Measurements from ENCODE around the gene SCRN3. TPM values are rescaled to one million over a fixed set of nuclear protein-coding genes. Genes with fewer than 3 reads are reported as not detected.
A peak's percentile ranks its signal among the peaks of the same experiment; 100 is the strongest.
"Not testable (repeated sequence)": the region's sequence is repeated elsewhere in the genome, so short reads cannot be mapped to it uniquely, and the experiment has no call there.

The SCRN3 gene, protein sequence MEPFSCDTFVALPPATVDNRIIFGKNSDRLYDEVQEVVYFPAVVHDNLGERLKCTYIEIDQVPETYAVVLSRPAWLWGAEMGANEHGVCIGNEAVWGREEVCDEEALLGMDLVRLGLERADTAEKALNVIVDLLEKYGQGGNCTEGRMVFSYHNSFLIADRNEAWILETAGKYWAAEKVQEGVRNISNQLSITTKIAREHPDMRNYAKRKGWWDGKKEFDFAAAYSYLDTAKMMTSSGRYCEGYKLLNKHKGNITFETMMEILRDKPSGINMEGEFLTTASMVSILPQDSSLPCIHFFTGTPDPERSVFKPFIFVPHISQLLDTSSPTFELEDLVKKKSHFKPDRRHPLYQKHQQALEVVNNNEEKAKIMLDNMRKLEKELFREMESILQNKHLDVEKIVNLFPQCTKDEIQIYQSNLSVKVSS
- 25.0 TPM for polyA plus RNA-seq (2013, experiment 1 of 2; ENCODE audit: insufficient read length)
- polyA plus RNA-seq (2013, experiment 2 of 2; ENCODE audit: insufficient read length), result 19.8 TPM

DNA sequence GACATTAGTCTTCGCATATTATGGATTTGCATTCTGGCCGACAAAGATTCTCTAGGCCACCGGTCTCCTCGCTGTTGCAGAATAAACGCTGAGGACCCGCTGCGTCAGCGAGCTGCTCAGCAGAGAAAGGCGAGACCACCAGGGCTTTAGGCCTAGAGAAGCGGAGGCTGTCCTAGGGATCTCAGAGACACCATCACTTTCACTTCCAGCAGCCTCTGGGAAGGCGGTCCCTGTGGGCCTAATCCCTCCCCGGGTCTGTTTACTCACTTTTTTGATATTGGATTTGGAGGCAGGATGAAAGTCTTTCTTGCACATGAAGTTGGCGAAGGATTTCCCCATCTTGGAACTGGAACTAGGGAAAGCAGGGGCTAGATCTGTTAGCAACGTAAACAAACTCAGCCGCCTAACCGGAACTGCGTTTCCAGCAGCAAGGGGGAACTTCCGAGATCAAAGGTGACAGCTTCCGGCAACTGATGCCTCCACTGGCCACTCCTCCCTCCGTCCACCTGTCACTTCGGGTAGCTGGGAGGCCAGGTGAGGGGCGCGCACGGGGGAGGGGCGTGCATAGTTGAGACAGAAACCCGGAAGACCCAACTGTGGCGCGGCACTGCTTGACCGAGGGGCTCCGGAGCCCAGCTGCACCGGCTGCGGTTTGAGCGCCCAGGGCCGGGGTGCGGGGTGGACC lies at the start of gene SCRN3:
SCRN3 (plus strand) TSS at position 447 of the 685 bp plus-strand sequence. CDS start 2,554 bp downstream, outside the sequence.
- peak; percentile 64 for DNase-seq

DNA sequence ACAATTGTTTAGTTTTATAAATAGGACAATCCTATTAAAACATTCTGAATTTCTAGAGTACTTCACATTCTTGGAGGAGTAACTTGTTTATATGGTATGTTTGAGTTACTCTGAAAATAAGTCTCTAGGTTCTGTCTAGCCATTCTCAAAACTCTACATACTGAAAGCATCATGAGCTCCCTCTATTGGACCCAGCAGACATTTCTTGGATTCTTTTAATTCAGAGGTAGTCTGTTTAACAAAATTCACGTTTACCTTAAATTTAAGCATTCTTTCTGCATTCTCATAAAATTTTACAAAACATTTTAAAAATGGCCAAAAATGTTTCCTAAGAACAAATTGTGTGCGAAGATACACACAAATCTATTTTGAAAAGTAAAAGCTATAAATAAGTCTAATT lies 45.5 kb upstream of the SCRN3 start:
- DNase-seq, result no peak

DNA sequence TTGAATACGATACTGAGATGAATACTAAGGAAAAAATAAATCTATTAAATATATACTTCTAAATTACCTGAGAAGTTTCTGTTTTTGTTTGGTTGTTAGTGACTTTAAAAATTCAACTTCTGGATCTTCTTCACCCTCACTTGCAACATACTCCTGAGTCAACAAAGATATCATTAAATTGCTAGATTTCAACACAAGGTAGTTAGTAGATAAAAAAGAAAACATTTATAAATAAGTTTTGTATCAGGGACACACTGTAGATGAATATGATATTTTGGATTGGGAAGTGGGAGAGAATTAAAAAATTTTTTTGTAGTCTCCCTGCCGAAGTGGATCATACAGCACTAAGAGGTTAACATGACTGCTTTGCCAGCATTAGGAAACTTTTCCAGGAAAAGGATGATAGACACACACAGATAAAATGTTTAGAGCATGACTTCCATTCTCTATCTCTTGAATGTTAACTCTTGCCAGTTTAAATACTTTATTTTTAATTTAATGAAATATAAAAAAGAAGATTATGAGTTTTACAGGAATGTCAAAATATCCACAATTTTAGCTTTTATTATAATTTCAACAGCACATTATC lies 44.8 kb upstream of the SCRN3 start:
- no peak for DNase-seq

DNA sequence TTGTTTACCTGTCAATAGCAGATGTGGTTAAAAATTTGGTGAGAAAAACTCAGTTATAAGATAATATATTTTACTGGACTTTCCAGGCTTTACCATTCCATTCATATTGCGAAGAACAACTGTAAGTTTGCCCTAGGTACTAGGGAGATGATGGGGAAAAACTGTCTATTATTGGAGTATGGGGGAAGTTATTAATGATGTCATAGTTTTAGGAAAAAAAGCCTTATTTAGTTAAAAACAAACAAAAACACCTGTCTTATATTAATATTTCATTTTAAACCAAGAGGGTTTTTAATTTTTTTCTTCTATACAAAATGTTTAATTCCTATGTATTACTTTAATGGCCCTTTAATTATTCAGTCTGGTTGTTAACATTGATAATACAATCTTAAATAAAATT lies 42.5 kb upstream of the SCRN3 start:
- no peak for DNase-seq

DNA sequence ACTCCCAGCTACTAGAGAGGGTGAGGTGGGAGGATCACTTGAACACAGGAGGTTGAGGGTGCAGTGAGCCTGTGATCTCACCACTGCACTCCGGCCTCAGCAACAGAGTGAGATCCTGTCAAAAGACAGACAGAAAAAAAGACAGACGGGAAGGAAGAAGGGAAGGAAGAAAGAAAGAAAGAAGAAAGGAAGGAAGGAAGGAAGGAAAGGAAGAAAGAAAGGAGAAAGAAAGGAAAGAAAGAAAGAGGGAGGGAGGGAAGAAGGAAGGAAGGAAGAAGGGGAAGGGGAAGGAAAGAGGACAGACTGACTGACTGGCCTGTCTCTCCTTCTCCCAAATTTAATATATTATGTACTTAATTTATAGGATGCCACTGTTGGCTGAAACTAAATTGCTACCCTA lies 39.2 kb upstream of the SCRN3 start:
- no peak for DNase-seq

DNA sequence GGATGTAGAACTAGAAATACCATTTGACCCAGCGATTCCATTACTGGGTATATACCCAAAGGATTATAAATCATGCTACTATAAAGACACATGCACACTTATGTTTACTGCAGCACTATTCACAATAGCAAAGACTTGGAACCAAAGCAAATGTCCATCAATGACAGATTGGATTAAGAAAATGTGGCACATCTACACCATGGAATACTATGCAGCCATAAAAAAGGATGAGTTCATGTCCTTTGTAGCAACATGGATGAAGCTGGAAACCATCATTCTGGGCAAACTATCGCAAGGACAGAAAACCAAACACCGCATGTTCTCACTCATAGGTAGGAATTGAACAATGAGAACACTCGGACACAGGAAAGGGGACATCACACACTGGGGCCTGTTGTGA lies 35.9 kb upstream of the SCRN3 start:
- not testable (repeated sequence) for DNase-seq

DNA sequence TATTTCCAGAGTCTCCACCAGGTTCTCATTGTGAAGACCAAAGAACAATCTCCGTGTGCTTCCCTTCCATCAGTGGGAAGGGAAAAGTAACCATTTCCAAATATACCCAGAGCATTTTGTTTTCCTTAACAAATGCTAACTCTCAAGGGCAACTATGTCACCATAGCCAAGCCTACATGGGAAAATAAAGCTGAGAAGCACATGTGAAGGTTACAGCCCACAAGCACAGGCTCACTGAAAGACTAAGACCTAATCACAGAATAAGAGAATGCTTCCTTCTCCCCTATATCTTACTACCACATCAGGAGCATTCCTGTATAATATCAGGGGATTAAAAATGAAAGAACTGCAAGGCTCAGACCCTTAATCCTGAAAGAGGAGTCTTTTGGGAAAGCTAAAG lies 32.6 kb upstream of the SCRN3 start:
- no peak for DNase-seq

DNA sequence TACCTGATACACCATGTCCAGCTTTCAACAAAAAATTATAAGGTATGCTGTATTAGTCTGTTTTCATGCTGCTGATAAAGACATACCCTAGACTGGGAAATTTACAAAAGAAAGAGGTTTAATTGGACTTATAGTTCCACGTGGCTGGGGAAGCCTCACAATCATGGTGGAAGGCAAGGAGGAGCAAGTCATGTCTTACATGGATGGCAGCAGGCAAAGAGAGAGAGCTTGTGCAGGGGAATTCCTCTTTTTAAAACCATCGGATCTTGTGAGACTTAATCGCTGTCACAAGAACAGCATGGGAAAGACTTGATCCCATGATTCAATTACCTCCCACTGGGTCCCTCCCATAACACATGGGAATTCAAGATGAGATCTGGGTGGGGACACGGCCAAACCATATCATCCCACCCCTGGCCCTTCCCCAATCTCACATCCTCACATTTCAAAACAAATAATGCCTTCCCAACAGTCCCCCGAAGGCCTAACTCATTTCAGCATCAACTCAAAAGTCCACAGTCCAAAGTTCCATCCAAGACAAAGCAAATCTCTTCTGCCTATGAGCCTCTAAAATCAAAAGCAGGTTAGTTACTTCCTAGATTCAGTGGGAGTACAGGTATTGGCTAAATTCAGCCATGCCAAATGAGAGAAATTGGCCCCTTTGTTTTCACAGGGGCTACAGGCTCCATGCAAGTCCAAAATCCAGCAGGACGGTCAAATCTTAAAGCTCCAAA lies 31.9 kb upstream of the SCRN3 start:
- DNase-seq, result not testable (repeated sequence)

DNA sequence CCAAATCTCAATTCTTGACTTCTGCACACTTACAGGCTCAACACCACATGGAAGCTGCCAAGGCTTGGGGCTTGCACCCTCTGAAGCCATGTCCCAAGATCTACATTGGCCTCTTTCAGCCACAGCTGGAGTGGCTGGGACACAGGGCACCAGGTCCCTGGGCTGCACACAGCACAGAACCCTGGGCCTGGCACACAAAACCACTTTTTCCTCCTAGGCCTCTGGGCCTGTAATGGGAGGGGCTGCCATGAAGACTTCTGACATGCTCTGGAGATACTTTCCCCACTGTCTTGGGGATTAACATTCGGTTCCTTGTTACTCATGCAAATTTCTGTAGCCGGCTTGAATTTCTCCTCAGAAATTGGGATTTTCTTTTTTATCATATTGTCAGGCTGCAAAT lies 30.9 kb upstream of the SCRN3 start:
- DNase-seq, result no peak

DNA sequence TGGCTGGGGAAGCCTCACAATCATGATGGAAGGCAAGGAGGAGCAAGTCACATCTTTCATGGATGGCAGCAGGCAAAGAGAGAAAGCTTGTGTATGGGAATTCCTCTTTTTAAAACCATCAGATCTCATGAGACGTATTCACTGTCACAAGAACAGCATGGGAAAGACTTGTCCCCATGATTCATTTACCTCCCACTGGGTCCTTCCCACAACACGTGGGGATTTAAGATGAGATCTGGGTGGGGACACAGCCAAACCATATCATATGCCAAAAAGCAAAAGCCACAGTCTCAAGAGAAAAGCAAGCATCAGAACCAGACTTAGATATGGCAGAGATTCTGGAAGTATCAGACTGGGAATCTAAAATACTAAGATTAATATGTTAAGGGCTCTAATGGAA lies 30.0 kb upstream of the SCRN3 start:
- no peak for DNase-seq

DNA sequence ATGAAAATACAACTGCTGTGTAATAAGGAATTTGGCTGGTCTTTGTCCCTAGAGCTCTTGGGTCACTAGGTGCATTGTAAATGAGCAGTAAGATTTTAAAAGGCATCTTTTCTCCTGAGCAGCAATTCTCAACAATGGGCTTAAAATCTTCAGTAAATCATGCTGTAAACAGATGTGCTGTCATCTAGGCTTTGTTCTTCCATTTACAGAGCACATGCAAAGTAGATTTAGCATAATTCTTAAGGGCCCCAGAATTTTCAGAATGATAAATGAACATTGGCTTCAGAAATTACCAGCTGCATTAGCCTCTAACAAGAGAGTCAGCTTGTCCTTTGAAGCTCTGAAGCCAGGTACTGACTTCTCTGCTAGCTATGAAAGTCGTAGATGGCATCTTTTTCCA lies 26.8 kb upstream of the SCRN3 start:
- DNase-seq, result no peak

DNA sequence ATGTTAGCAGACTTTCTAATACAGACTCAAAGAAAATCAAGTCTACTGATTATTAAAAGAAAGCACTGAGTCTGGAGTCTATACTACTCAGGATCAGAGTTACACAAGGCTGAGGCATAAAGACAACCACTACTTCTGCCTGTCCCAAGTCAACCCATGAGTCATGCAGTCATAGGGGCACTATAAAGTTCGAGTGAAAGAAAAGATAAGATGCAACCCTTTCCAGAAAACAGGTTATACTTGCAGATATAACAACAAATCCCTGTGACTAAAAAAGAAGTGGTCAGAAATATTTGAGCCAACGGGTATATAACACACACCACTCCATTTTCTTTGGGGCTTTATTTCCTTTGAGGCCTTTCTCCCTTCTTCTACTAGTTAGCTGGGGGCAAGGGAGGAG lies 18.6 kb upstream of the SCRN3 start:
- no peak for DNase-seq

DNA sequence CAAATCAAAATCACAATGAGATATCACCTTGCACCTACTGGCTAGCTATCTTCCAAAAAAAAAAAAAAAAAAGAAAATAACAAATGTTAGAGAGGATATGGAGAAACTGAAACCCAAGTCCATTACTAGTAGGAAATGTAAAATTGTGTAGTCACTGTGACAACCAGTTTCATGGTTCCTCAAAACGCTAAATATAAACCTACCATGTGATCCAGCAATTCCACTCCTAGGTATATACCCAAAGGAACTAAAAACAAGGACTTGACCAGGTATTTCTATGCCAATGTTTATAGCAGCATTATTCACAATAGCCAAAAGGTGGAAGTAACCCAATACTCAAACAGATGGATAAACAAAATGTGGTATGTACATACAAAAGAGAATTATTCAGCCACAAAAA lies 11.7 kb upstream of the SCRN3 start:
- DNase-seq, result no peak

DNA sequence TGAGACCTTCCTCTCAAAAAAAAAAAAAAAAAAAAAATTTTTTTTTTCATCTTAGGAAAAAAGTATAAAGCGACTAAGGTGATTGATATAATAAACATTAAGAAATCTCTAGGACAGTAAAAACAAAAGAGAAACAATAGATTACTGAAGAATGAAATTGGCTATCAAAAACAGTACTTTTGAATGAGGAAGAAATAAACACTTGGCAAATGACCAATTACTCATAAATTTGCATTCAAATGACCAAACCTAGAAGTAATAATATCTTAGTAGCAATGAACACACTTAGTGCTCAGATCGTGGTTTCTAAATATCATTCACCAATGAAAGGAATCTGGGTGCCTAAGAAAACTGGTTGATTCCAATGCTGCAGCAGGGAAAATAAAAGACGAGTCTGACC lies 10.3 kb upstream of the SCRN3 start:
- no peak for DNase-seq

DNA sequence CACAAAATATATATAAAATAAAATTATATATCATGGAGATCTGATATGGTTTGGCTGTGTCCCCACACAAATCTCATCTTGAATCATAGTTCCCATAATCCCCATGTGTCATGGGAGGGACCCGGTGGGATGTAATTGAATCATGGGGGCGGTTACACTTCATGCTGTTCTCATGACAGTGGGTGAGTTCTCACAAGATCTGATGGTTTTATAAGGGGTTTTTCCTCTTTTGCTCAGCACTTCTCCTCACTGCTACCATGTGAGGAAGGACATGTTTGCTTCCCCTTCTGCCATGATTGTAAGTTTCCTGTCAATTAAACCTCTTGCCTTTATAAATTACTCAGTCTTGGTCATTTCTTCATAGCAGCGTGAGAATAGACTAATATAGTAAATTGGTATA lies 6.8 kb upstream of the SCRN3 start:
- DNase-seq, result not testable (repeated sequence)

DNA sequence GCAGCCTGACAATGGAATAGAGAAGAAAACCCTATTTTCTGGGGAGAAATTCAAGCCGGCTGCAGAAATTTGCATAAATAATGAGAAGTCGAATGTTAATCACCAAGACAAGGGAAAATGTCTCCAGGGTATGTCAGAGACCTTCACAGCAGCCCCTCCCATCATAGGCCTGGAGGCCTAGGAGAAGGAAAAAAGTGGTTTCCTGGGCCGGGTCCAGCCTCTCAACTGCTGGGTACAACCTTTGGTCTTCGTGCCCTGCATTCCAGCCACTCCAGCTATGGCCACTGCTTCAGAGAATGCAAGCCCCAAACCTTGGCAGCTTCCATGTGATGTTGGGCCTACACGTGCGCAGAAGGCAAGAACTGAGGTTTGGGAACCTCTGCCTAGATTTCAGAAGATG lies 6.0 kb upstream of the SCRN3 start:
- DNase-seq, result no peak

DNA sequence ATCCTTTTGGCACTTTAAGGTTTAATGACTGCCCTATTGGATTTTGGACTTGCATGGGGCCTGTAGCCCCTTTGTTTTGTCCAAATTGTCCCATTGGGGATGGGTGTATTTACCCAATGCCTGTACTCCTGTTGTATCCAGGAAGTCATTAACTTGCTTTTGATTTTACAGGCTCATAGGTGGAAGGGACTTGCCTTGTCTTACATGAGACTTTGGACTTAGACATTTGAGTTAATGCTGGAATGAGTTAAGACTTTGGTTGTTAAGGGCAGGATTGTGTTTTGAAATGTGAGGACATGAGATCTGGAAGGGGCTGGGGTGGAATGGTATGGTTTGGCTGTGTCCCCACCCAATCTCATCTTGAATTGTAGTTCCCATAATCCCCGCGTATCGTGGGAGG lies 5.2 kb upstream of the SCRN3 start:
- not testable (repeated sequence) for DNase-seq

DNA sequence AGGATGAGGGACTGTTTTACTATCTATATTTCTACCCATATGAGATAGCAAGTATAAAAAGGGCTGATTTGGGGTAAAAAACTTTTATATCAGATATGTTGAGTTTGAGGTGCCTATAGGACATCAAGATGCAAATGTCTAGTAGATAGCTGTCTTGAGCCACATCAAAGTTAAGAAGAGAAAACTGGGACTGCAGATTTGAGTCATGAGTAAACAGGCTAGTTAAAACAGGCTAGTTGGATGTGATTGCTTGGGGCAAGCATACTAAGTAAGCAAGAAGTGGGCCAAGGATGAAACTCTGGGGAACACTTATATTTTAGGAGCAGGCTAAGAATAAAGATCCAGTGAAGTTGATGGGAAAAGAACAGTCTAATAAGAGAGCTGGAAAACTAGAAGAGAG lies 2.8 kb upstream of the SCRN3 start:
- no peak for DNase-seq

DNA sequence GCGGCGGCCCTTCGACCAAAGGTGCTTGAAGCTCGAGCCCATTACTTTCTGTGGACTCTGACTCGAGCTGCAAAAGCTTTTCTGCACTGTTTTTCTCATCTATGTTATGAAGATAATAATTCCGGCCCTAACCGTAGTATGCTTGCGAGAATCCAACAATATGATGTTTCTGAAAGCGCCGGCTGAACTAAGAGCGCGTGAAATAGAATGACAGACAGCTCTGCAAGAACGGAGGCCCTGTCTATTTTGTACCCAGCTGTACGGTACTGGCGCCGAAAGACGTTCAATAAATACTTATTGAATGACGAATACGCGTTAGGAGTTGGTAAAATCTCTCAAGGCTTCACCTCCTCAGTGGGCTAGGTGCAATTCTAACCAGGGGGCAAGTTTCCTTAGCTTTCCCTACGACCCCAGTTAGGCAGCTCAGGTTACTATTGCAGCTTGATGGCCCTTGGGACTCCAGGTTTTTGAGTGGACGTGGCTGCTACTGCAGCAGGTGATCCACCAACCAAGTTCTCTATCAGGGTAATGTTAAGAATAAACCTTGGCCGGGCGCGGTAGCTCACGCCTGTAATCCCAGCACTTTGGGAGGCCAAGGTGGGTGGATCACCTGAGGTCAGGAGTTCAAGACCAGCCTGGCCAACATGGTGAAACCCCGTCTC lies 570 bp downstream of the SCRN3 start:
- no peak for DNase-seq

DNA sequence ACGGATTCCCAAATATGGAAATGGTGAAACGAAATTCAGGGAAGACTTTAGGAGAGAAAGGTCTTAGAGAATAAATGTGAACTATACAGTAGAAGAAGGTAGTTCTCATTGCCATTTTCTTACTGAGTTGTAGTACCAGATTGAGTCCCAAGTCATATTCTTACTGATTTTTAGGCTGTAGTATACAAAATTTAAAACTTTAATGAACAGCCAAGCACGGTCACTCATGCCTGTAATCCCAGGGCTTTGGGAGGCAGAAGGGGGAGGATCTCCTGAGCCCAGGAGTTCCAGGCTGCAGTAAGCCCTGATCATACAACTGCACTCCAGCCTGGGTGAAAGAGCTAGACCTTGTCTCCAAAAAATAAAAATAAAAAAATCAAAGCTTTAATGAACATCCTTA lies 2.2 kb downstream of the SCRN3 start:
- DNase-seq, result no peak

DNA sequence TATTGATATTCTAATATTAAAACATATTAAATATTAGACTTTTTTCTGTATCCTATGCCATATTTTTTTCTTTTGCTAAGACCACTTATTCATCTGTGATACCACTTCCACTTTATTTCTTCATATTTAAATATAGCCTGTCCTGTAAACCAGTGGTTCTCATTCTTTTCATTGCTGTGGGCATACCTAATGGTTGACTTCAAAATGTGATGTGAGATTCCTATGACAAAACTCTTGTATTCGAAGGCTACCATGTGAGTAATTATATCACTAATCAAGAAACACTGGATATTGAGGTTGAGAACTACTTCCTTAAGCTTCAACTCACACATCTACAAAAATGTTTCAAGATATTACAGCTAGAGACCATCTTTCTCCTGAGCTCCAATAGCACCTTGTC lies 3.6 kb downstream of the SCRN3 start:
- peak; percentile 25 for DNase-seq

DNA sequence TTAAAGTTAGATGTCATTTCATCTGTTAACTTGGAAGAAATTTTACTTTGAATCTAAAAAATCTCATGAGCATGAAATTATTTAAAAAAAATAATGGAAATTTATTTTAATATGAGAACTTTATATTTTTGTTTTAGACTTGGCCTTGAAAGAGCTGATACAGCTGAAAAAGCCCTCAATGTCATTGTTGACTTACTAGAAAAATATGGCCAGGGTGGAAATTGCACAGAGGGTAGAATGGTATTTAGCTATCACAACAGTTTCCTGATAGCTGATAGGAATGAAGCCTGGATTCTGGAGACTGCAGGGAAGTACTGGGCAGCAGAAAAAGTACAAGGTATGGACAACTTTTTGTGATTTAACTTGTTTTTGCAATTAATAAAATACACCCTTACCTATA lies 5.3 kb downstream of the SCRN3 start:
- DNase-seq, result no peak

All from fibroblast of skin of abdomen (primary cell).